Measurements from ENCODE around the gene JADE2. TPM values are rescaled to one million over a fixed set of nuclear protein-coding genes. Genes with fewer than 3 reads are reported as not detected.
"Not testable (repeated sequence)": the region's sequence is repeated elsewhere in the genome, so short reads cannot be mapped to it uniquely, and the experiment has no call there.

Gene JADE2
- total and polyA plus RNA-seq, 2 donors, result 11.8 to 14.1 TPM

GRCh38 chr5:134584662-134585061 is 59.2 kb downstream of the JADE2 start:
- Histone ChIP-seq H3K36me3 (ENCODE audit: control insufficient read depth in 2 of 2, insufficient read depth in 2 of 2, low read length in 1 of 2) (peaks cover 4 to 6% of the 10 kb centered on the region in 2 donors), H3K27me3 (ENCODE audit: control insufficient read depth in 2 of 2, insufficient read depth in 1 of 2, low read length in 1 of 2) (no peaks in the 10 kb centered on the region), H3K27ac (ENCODE audit: low read depth in 1 of 2, low read length in 1 of 2) (no peak overlapping the region), H3K9me3 (ENCODE audit: control insufficient read depth in 2 of 2, insufficient read depth in 1 of 2, low read length in 1 of 2) (no peaks in the 10 kb centered on the region), H3K4me1 (ENCODE audit: control insufficient read depth in 2 of 2, insufficient read depth in 2 of 2, low read length in 2 of 2) (peaks cover 0 to 4% of the 10 kb centered on the region in 2 donors), H3K4me3 (ENCODE audit: low read length in 2 of 2) (no peak overlapping the region)
- WGBS, result 92% methylated on average over 3 of the region's 3 CpGs
- no peak for DNase-seq (ENCODE audit: low read depth in 6 of 9, low spot score in 9 of 9)

- Histone ChIP-seq H3K27me3 (ENCODE audit: control insufficient read depth in 2 of 2, insufficient read depth in 1 of 2, low read length in 1 of 2) (no peaks in the 10 kb centered on the region), H3K4me1 (ENCODE audit: control insufficient read depth in 2 of 2, insufficient read depth in 2 of 2, low read length in 2 of 2) (peaks cover 0 to 4% of the 10 kb centered on the region in 2 donors), H3K27ac (ENCODE audit: low read depth in 1 of 2, low read length in 1 of 2) (no peak overlapping the region), H3K9me3 (ENCODE audit: control insufficient read depth in 2 of 2, insufficient read depth in 1 of 2, low read length in 1 of 2) (no peaks in the 10 kb centered on the region), H3K36me3 (ENCODE audit: control insufficient read depth in 2 of 2, insufficient read depth in 2 of 2, low read length in 1 of 2) (no peaks in the 10 kb centered on the region), H3K4me3 (ENCODE audit: low read length in 2 of 2) (no peak overlapping the region)
- no peak for DNase-seq (ENCODE audit: low read depth in 6 of 9, low spot score in 9 of 9)
- 99% methylated on average over 2 of the region's 2 CpGs for WGBS
Observed at GRCh38 chr5:134585966-134586365, 60.5 kb downstream of the JADE2 start.

DNA sequence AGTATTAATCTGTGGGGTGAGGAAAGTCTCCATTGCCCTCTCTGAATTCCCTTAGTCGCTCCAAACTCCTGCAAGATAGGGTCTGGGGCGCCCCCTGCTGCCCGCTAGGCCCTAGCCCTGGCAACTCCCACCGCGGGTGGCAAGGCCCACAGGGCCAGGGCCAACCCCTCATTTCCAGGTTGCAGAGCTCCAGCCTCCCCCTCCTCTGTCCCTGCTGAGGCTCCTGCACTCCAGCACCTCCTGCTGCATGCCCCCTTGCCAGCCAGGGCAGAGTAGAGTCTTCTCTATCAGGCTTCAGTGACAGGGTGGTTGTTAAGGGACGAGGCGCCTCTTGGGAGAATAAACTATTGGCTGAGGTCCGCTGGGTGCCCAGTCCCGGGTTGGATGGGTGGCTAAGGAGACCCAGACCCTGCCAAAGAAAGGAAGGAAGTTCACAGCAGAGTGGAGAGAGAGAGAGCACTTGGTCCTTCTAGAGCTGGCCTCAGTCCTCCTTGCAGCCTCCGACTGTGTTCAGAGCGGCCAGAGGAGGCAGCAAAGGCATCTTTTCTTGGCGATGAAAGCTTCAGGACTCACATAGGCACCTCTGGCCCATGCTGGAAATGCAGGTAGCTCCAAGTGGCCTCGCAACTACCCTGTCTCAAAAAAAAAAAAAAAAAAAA is 61.5 kb downstream of the JADE2 start:
- H3K27ac ChIP-seq (ENCODE audit: low read depth in 1 of 2, low read length in 1 of 2), result no peak overlapping the region
- H3K36me3 ChIP-seq (ENCODE audit: control insufficient read depth in 2 of 2, insufficient read depth in 2 of 2, low read length in 1 of 2), result no peaks in the 10 kb centered on the region
- H3K4me1 ChIP-seq (ENCODE audit: control insufficient read depth in 2 of 2, insufficient read depth in 2 of 2, low read length in 2 of 2), result peaks cover 0 to 6% of the 10 kb centered on the region in 2 donors
- 27% methylated on average over 13 of the region's 13 CpGs for WGBS
- H3K4me3 ChIP-seq (ENCODE audit: low read length in 2 of 2), result no peak overlapping the region
- H3K9me3 ChIP-seq (ENCODE audit: control insufficient read depth in 2 of 2, insufficient read depth in 1 of 2, low read length in 1 of 2), result no peaks in the 10 kb centered on the region
- no peaks in the 10 kb centered on the region for H3K27me3 ChIP-seq (ENCODE audit: control insufficient read depth in 2 of 2, insufficient read depth in 1 of 2, low read length in 1 of 2)
- DNase-seq (ENCODE audit: low read depth in 6 of 9, low spot score in 9 of 9), result peak; percentile 31 to 81 (median 63)

- WGBS, result 98% methylated on average over 5 of the region's 5 CpGs
- peaks cover 13 to 28% of the 10 kb centered on the region in 2 donors for H3K4me1 ChIP-seq (ENCODE audit: control insufficient read depth in 2 of 2, insufficient read depth in 2 of 2, low read length in 2 of 2)
- H3K4me3 ChIP-seq (ENCODE audit: low read length in 2 of 2), result no peak overlapping the region
- H3K36me3 ChIP-seq (ENCODE audit: control insufficient read depth in 2 of 2, insufficient read depth in 2 of 2, low read length in 1 of 2), result no peaks in the 10 kb centered on the region
- no peak for DNase-seq (ENCODE audit: low read depth in 6 of 9, low spot score in 9 of 9)
- H3K27me3 ChIP-seq (ENCODE audit: control insufficient read depth in 2 of 2, insufficient read depth in 1 of 2, low read length in 1 of 2), result no peaks in the 10 kb centered on the region
- no peak overlapping the region for H3K27ac ChIP-seq (ENCODE audit: low read depth in 1 of 2, low read length in 1 of 2)
- no peaks in the 10 kb centered on the region for H3K9me3 ChIP-seq (ENCODE audit: control insufficient read depth in 2 of 2, insufficient read depth in 1 of 2, low read length in 1 of 2)
Observed at GRCh38 chr5:134590992-134591659, 65.7 kb downstream of the JADE2 start.

- H3K36me3 ChIP-seq (ENCODE audit: control insufficient read depth in 2 of 2, insufficient read depth in 2 of 2, low read length in 1 of 2), result no peaks in the 10 kb centered on the region
- H3K27me3 ChIP-seq (ENCODE audit: control insufficient read depth in 2 of 2, insufficient read depth in 1 of 2, low read length in 1 of 2), result no peaks in the 10 kb centered on the region
- no peak overlapping the region for H3K4me3 ChIP-seq (ENCODE audit: low read length in 2 of 2)
- peak in 1 of 9 donors; percentile 21 for DNase-seq (ENCODE audit: low read depth in 6 of 9, low spot score in 9 of 9)
- H3K27ac ChIP-seq (ENCODE audit: low read depth in 1 of 2, low read length in 1 of 2), result peak overlapping the region in 1 of 2 donors; percentile 60
- WGBS, result 60% methylated on average over 7 of the region's 7 CpGs
- no peaks in the 10 kb centered on the region for H3K9me3 ChIP-seq (ENCODE audit: control insufficient read depth in 2 of 2, insufficient read depth in 1 of 2, low read length in 1 of 2)
- peaks cover 13 to 24% of the 10 kb centered on the region in 2 donors for H3K4me1 ChIP-seq (ENCODE audit: control insufficient read depth in 2 of 2, insufficient read depth in 2 of 2, low read length in 2 of 2)
Observed at GRCh38 chr5:134592141-134592746, 66.8 kb downstream of the JADE2 start.

- Histone ChIP-seq H3K27me3 (ENCODE audit: control insufficient read depth in 2 of 2, insufficient read depth in 1 of 2, low read length in 1 of 2) (no peaks in the 10 kb centered on the region), H3K36me3 (ENCODE audit: control insufficient read depth in 2 of 2, insufficient read depth in 2 of 2, low read length in 1 of 2) (no peaks in the 10 kb centered on the region), H3K27ac (ENCODE audit: low read depth in 1 of 2, low read length in 1 of 2) (peak overlapping the region in 1 of 2 donors; percentile 72), H3K4me1 (ENCODE audit: control insufficient read depth in 2 of 2, insufficient read depth in 2 of 2, low read length in 2 of 2) (peaks cover 13 to 24% of the 10 kb centered on the region in 2 donors), H3K9me3 (ENCODE audit: control insufficient read depth in 2 of 2, insufficient read depth in 1 of 2, low read length in 1 of 2) (no peaks in the 10 kb centered on the region), H3K4me3 (ENCODE audit: low read length in 2 of 2) (no peak overlapping the region)
- DNase-seq (ENCODE audit: low read depth in 6 of 9, low spot score in 9 of 9), result peak in 1 of 9 donors; percentile 11
- 98% methylated on average over 7 of the region's 7 CpGs for WGBS
Observed at GRCh38 chr5:134594336-134594735, 68.9 kb downstream of the JADE2 start.

DNA sequence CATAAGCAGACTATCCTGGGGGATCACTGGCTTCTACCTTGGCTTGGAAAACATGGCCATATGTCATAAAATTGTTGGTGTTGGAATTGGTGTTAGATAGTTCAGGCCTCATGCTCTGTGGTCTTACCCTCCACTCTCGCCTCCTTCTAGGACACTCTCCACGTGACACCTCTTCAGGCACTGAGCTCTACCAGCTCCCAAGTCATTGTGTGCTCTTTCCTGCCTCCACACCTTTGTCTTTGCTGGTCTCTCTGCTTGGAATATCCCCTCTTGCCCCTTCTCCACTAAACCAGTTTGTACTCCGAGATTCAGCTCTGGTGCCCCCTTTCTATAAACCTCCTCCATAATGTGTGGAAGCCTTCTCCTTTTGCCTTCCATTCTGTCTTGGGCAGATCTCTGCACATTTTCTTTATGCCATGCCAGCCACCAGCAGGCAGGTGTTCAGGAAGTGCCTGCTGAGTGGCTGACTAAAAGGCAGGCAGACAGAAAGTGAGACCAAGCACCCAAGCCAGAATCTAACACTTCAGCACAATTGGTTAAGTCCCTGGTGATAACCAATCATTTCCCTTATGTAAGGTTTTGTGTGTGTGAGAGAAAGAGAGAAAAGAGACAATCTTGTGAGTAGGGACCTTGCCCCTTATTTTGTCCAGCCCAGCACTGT is 69.5 kb downstream of the JADE2 start:
- Histone ChIP-seq H3K9me3 (ENCODE audit: control insufficient read depth in 2 of 2, insufficient read depth in 1 of 2, low read length in 1 of 2) (no peaks in the 10 kb centered on the region), H3K4me1 (ENCODE audit: control insufficient read depth in 2 of 2, insufficient read depth in 2 of 2, low read length in 2 of 2) (peaks cover 13 to 24% of the 10 kb centered on the region in 2 donors), H3K27me3 (ENCODE audit: control insufficient read depth in 2 of 2, insufficient read depth in 1 of 2, low read length in 1 of 2) (no peaks in the 10 kb centered on the region), H3K36me3 (ENCODE audit: control insufficient read depth in 2 of 2, insufficient read depth in 2 of 2, low read length in 1 of 2) (no peaks in the 10 kb centered on the region), H3K27ac (ENCODE audit: low read depth in 1 of 2, low read length in 1 of 2) (peak overlapping the region; percentile 55 to 72), H3K4me3 (ENCODE audit: low read length in 2 of 2) (no peak overlapping the region)
- WGBS, result 79% methylated on average over 3 of the region's 3 CpGs
- peak; percentile 18 to 79 (median 38) for DNase-seq (ENCODE audit: low read depth in 6 of 9, low spot score in 9 of 9)

- peak overlapping the region; percentile 55 to 72 for H3K27ac ChIP-seq (ENCODE audit: low read depth in 1 of 2, low read length in 1 of 2)
- no peaks in the 10 kb centered on the region for H3K36me3 ChIP-seq (ENCODE audit: control insufficient read depth in 2 of 2, insufficient read depth in 2 of 2, low read length in 1 of 2)
- no peaks in the 10 kb centered on the region for H3K27me3 ChIP-seq (ENCODE audit: control insufficient read depth in 2 of 2, insufficient read depth in 1 of 2, low read length in 1 of 2)
- no peaks in the 10 kb centered on the region for H3K9me3 ChIP-seq (ENCODE audit: control insufficient read depth in 2 of 2, insufficient read depth in 1 of 2, low read length in 1 of 2)
- H3K4me1 ChIP-seq (ENCODE audit: control insufficient read depth in 2 of 2, insufficient read depth in 2 of 2, low read length in 2 of 2), result peaks cover 13 to 24% of the 10 kb centered on the region in 2 donors
- H3K4me3 ChIP-seq (ENCODE audit: low read length in 2 of 2), result no peak overlapping the region
- DNase-seq (ENCODE audit: low read depth in 6 of 9, low spot score in 9 of 9), result no peak
- 18% methylated on average over 3 of the region's 3 CpGs for WGBS
Observed at GRCh38 chr5:134595458-134595838, 70.0 kb downstream of the JADE2 start.

- H3K27me3 ChIP-seq (ENCODE audit: control insufficient read depth in 2 of 2, insufficient read depth in 1 of 2, low read length in 1 of 2); H3K4me3 ChIP-seq (ENCODE audit: low read length in 2 of 2); H3K9me3 ChIP-seq (ENCODE audit: control insufficient read depth in 2 of 2, insufficient read depth in 1 of 2, low read length in 1 of 2); DNase-seq (ENCODE audit: low read depth in 6 of 9, low spot score in 9 of 9); H3K27ac ChIP-seq (ENCODE audit: low read depth in 1 of 2, low read length in 1 of 2): not testable (repeated sequence)
- Histone ChIP-seq H3K36me3 (ENCODE audit: control insufficient read depth in 2 of 2, insufficient read depth in 2 of 2, low read length in 1 of 2) (peaks cover 4 to 15% of the 10 kb centered on the region in 2 donors), H3K4me1 (ENCODE audit: control insufficient read depth in 2 of 2, insufficient read depth in 2 of 2, low read length in 2 of 2) (peaks cover 9 to 10% of the 10 kb centered on the region in 2 donors)
- 97% methylated on average over 3 of the region's 3 CpGs for WGBS
Observed at GRCh38 chr5:134599820-134600219, 74.3 kb downstream of the JADE2 start.
